ENCODE results near the gene TBC1D9.

GRCh38 chr4:140693562-140693961, 62.6 kb downstream of the TBC1D9 start:
- no peak for TF ChIP-seq EZH2 (IDR thresholded peaks at IDR 0.05; ENCODE audit: insufficient read depth, poor library complexity, severe bottlenecking)
- no peak for TF ChIP-seq EZH2phosphoT487 (IDR thresholded peaks at IDR 0.05; ENCODE audit: insufficient read depth, low read depth)

Measured in GM23248 (cell line).